HepG2 (cell line): Measurements from ENCODE around the gene CCDC83. TPM values are rescaled to one million over a fixed set of nuclear protein-coding genes. Genes with fewer than 3 reads are reported as not detected.

Experiments used
- ATAC-seq: fragments of 200-7000 bp; cut with Tn5 transposase; 3 replicates; pipeline ENCODE4 v1.9.1; 2020; ENCODE audit warnings: mild to moderate bottlenecking, moderate library complexity
- BruUV-seq: library from RNA; stranded (reverse); fragments of 400-500 nt; replicated peaks from 2 replicates; lab custom pipeline; 2021; lab: Mats Ljungman, UMichigan
- CTCF ChIA-PET: fragments of 300-600 bp; formaldehyde crosslinking; extraction: SDS; loops from one replicate; lab custom pipeline; 2021; ENCODE audit warnings: low total read pairs, inconsistent platforms, low intra/inter-chr PET ratio; lab: Yijun Ruan, JAX
- POLR2A ChIA-PET: fragments of 350-600 bp; sonication (Branson Sonifier 250); formaldehyde crosslinking; loops from one replicate; lab custom pipeline; 2020; ENCODE audit warnings: antibody characterized with exemption, inconsistent platforms; lab: Yijun Ruan, JAX
- DNase-seq: peaks from one replicate; pipeline ENCODE4 v3.0.0-alpha.2; 2015; ENCODE audit warnings: low spot score
- FAIRE-seq: peaks from 3 replicates; lab custom pipeline; 2011; peaks lifted over from hg19 to GRCh38; lab: Jason Lieb, UNC
- H2AFZ ChIP-seq: one replicate; pipeline ENCODE4 v1.6.1; 2011; ENCODE audit warnings: low read length, inconsistent platforms
- H3K27ac ChIP-seq: fragments of 300-600 bp; 3 replicates; pipeline ENCODE4 v1.8.0; 2011; ENCODE audit warnings: mixed run types, mild to moderate bottlenecking, mixed read lengths, low read length, inconsistent platforms; ENCODE audit not compliant: insufficient read depth; ENCODE audit errors: extremely low read length
- H3K27me3 ChIP-seq, 2 experiments: fragments of 200-600 bp in 1 of 2; 2 replicates in 1 of 2; 3 replicates in 1 of 2; pipeline versions ENCODE4 v1.6.0 to v1.8.0; 2011; ENCODE audit warnings: low read length in 2 of 2, mild to moderate bottlenecking in 2 of 2, moderate library complexity in 2 of 2, inconsistent platforms in 1 of 2; ENCODE audit not compliant: insufficient read depth in 2 of 2, control insufficient read depth in 1 of 2
- H3K36me3 ChIP-seq, 2 experiments: fragments of 200-600 bp in 1 of 2; replicated peaks in 1 of 2; 2 replicates in 1 of 2; 3 replicates in 1 of 2; pipeline versions ENCODE4 v1.5.1 to v1.8.0; 2011; ENCODE audit warnings: low read length in 2 of 2, inconsistent platforms in 1 of 2; ENCODE audit not compliant: insufficient read depth in 2 of 2, control insufficient read depth in 1 of 2
- H3K4me1 ChIP-seq: 2 replicates; pipeline ENCODE4 v1.5.1; 2012; ENCODE audit warnings: low read length, inconsistent platforms; ENCODE audit not compliant: insufficient read depth
- H3K4me2 ChIP-seq: 2 replicates; pipeline ENCODE4 v1.6.0; 2011; ENCODE audit warnings: low read depth, low read length, inconsistent platforms
- H3K4me3 ChIP-seq, 3 experiments: fragments of 200-600 bp in 1 of 3; sonication (generic), shearing (Covaris generic) in 1 of 3; replicated peaks in 1 of 3; 2 replicates each; pipeline ENCODE4 v1.5.1; 2011 to 2016; ENCODE audit warnings: low read length in 3 of 3, inconsistent platforms in 2 of 3, low read depth in 2 of 3, mild to moderate bottlenecking in 2 of 3, control low read depth in 1 of 3, mixed read lengths in 1 of 3; ENCODE audit not compliant: insufficient read depth in 1 of 3
- H3K79me2 ChIP-seq: one replicate; pipeline ENCODE4 v1.6.1; 2011; ENCODE audit warnings: low read length, inconsistent platforms; ENCODE audit not compliant: insufficient read depth
- H3K9ac ChIP-seq: 2 replicates; pipeline ENCODE4 v1.6.0; 2011; ENCODE audit warnings: mild to moderate bottlenecking, low read depth, low read length, inconsistent platforms; ENCODE audit not compliant: insufficient read depth
- H3K9me3 ChIP-seq: 2 replicates; pipeline ENCODE4 v1.5.1; 2012; ENCODE audit warnings: mild to moderate bottlenecking, low read length
- H4K20me1 ChIP-seq: 2 replicates; pipeline ENCODE4 v1.6.0; 2011; ENCODE audit warnings: inconsistent platforms, mild to moderate bottlenecking, low read length, moderate library complexity; ENCODE audit not compliant: insufficient read depth
- HNF1B ChIP-seq: sonication (generic); formaldehyde crosslinking; IDR thresholded peaks from 2 replicates; pipeline ENCODE4 v1.5.1; 2020; ENCODE audit warnings: mild to moderate bottlenecking, moderate library complexity, missing genetic modification reagents
- HNF4G ChIP-seq, 2 experiments: sonication (generic) in 1 of 2; formaldehyde crosslinking in 1 of 2; IDR thresholded peaks; 2 replicates each; pipeline versions ENCODE4 v1.4.0 to v1.6.1; 2011 to 2020; ENCODE audit warnings: borderline replicate concordance in 2 of 2, low read depth in 2 of 2, mild to moderate bottlenecking in 2 of 2, low read length in 1 of 2, missing genetic modification reagents in 1 of 2, moderate library complexity in 1 of 2
- KDM6A ChIP-seq: IDR thresholded peaks from 2 replicates; pipeline ENCODE4 v1.6.1; 2016; ENCODE audit warnings: low read depth
- MAZ ChIP-seq, 2 experiments: sonication (generic) in 1 of 2; formaldehyde crosslinking in 1 of 2; IDR thresholded peaks; 2 replicates each; pipeline versions ENCODE4 v1.5.0 to v1.6.1; 2012 to 2020; ENCODE audit warnings: low read depth in 2 of 2, mild to moderate bottlenecking in 2 of 2, borderline replicate concordance in 1 of 2, improper control_type of control experiment in 1 of 2, low read length in 1 of 2, missing genetic modification reagents in 1 of 2, moderate library complexity in 1 of 2
- SAFB2 ChIP-seq: sonication (generic); formaldehyde crosslinking; IDR thresholded peaks from 2 replicates; pipeline ENCODE4 v1.5.1; 2020; ENCODE audit warnings: missing genetic modification reagents, low read depth, mild to moderate bottlenecking, borderline replicate concordance
- SP5 ChIP-seq: IDR thresholded peaks from 2 replicates; pipeline ENCODE4 v1.6.1; 2016; ENCODE audit warnings: low read depth, borderline replicate concordance
- TSC22D2 ChIP-seq: sonication (generic); formaldehyde crosslinking; IDR thresholded peaks from 2 replicates; pipeline ENCODE4 v1.5.1; 2020; ENCODE audit warnings: missing genetic modification reagents, mild to moderate bottlenecking, borderline replicate concordance
- ZNF234 ChIP-seq: sonication (generic); formaldehyde crosslinking; conservative IDR thresholded peaks from 2 replicates; pipeline ENCODE4 v1.5.1; 2020; ENCODE audit warnings: mild to moderate bottlenecking, missing genetic modification reagents
- ZNF775 ChIP-seq: sonication (generic); formaldehyde crosslinking; IDR thresholded peaks from 2 replicates; pipeline ENCODE4 v1.4.0; 2020; ENCODE audit warnings: missing genetic modification reagents, mild to moderate bottlenecking, moderate library complexity, borderline replicate concordance
- ZNF780A ChIP-seq: sonication (generic); formaldehyde crosslinking; IDR thresholded peaks from 2 replicates; pipeline ENCODE4 v1.8.0; 2022; ENCODE audit warnings: mild to moderate bottlenecking, missing genetic modification reagents, moderate library complexity
- WGBS: methylation state at CpG from one replicate; pipeline ENCODE4 v1.1.6; 2017; ENCODE audit warnings: low lambda C conversion rate; 5-methylcytosine and 5-hydroxymethylcytosine counted together
- in situ Hi-C: cut with HindIII; loops from 2 replicates; pipeline ENCODE4 v1.10.0; 2017; ENCODE audit warnings: low pct_unique_long_range_greater_than_20kb; ENCODE audit not compliant: extremely low pct_ligation_motif_present
- intact Hi-C: fragments of 100-400 bp; cut with micrococcal nuclease; formaldehyde crosslinking; loops from one replicate; pipeline ENCODE4 v1.10.0; 2022; ENCODE audit not compliant: unreplicated experiment
- polyA plus RNA-seq, 8 experiments: library from polyadenylated mRNA; depleted of rRNA in 3 of 8; stranded (reverse) in 7 of 8; unstranded in 1 of 8; fragments of >200 nt; fragmentation: Illumina TruSeq in 4 of 8; extraction: Trizol in 4 of 8; gene quantifications; 2 replicates each; pipeline versions ENCODE4 v1.2.1 to v1.2.3, GENCODE V29; 2011 to 2016; ENCODE audit warnings: low read depth in 4 of 8, missing spikeins in 1 of 8, mixed read lengths in 1 of 8; ENCODE audit not compliant: insufficient read depth in 1 of 8
- total RNA-seq, 5 experiments: library from RNA; depleted of rRNA; stranded (reverse); fragments of >200 nt; fragmentation: Illumina TruSeq; extraction: Trizol; gene quantifications; 2 replicates each; pipeline ENCODE4 v1.2.3, GENCODE V29; 2016; ENCODE audit warnings: low read depth in 1 of 5

The CCDC83 gene
- total and polyA plus RNA-seq, 2 of the 13 experiments (the other 11 are each of a cell fraction or from before 2014, with no cell fraction given) = not detected

- Histone ChIP-seq H3K4me1 (peaks cover 46% of the 10 kb centered on the region), H3K36me3 (no peaks in the 10 kb centered on the region), H3K4me3 (no peak overlapping the region), H3K79me2 (no peaks in the 10 kb centered on the region), H2AFZ (no peak overlapping the region), H3K9ac (no peak overlapping the region), H3K27ac (no peak overlapping the region), H3K4me2 (no peak overlapping the region), H3K9me3 (no peaks in the 10 kb centered on the region), H3K27me3 (no peaks in the 10 kb centered on the region), H4K20me1 (no peaks in the 10 kb centered on the region)
- TF ChIP-seq TSC22D2 (CRISPR knock-in tag) = no peak
- TF ChIP-seq ZNF780A (CRISPR knock-in tag) = no peak
- CTCF ChIA-PET = no interaction called here
- 46% methylated on average over 3 of the region's 3 CpGs for whole genome bisulfite sequencing
- in situ Hi-C loops = no loop called here
- FAIRE-seq (no peak), DNase-seq (no peak), ATAC-seq (no peak)
- intact Hi-C loops = no loop called here
- BruUV-seq = no TSS peak
- POLR2A ChIA-PET = no interaction called here
Measured at GRCh38 chr11:85867751-85868150, 12.6 kb downstream of the CCDC83 start.

GRCh38 chr11:85869781-85870180 is 14.6 kb downstream of the CCDC83 start:
- no peaks in the 10 kb centered on the region for H3K79me2 ChIP-seq
- no peak overlapping the region for H3K27ac ChIP-seq
- no peaks in the 10 kb centered on the region for H4K20me1 ChIP-seq
- in situ Hi-C loops = no loop called here
- CTCF ChIA-PET = no interaction called here
- intact Hi-C loops = no loop called here
- BruUV-seq = no TSS peak
- H3K27me3 ChIP-seq = no peaks in the 10 kb centered on the region
- H3K9ac ChIP-seq = no peak overlapping the region
- peaks cover 32% of the 10 kb centered on the region for H3K4me1 ChIP-seq
- DNase-seq (no peak), ATAC-seq (no peak), FAIRE-seq (no peak)
- TF ChIP-seq SAFB2 = no peak
- no peak for TF ChIP-seq MAZ (IDR thresholded peaks at IDR 0.05; ENCODE audit: borderline replicate concordance, low read depth, low read length)
- TF ChIP-seq MAZ (CRISPR knock-in tag; IDR thresholded peaks at IDR 0.05; ENCODE audit: low read depth) = no peak
- TF ChIP-seq ZNF775 (CRISPR knock-in tag) = no peak
- no peak for TF ChIP-seq SP5 (CRISPR knock-in tag)
- no peak for TF ChIP-seq KDM6A (CRISPR knock-in tag)
- TF ChIP-seq HNF1B (CRISPR knock-in tag) = no peak
- TF ChIP-seq HNF4G (IDR thresholded peaks at IDR 0.05; ENCODE audit: borderline replicate concordance, low read depth, low read length) = no peak
- no peak for TF ChIP-seq HNF4G (CRISPR knock-in tag; IDR thresholded peaks at IDR 0.05; ENCODE audit: borderline replicate concordance, low read depth)
- no peak for TF ChIP-seq ZNF234
- H3K36me3 ChIP-seq = no peaks in the 10 kb centered on the region
- H2AFZ ChIP-seq = no peak overlapping the region
- WGBS = 33% methylated on average over 2 of the region's 2 CpGs
- no peak overlapping the region for H3K4me3 ChIP-seq
- no peak overlapping the region for H3K4me2 ChIP-seq
- H3K9me3 ChIP-seq = no peaks in the 10 kb centered on the region
- POLR2A ChIA-PET = no interaction called here
